ENCODE data around the gene UFSP2. TPM values are rescaled to one million over a fixed set of nuclear protein-coding genes. Genes with fewer than 3 reads are reported as not detected.

UFSP2 gene
- total RNA-seq, 1 experiment from 2014 or later, result 22.7 TPM

DNA sequence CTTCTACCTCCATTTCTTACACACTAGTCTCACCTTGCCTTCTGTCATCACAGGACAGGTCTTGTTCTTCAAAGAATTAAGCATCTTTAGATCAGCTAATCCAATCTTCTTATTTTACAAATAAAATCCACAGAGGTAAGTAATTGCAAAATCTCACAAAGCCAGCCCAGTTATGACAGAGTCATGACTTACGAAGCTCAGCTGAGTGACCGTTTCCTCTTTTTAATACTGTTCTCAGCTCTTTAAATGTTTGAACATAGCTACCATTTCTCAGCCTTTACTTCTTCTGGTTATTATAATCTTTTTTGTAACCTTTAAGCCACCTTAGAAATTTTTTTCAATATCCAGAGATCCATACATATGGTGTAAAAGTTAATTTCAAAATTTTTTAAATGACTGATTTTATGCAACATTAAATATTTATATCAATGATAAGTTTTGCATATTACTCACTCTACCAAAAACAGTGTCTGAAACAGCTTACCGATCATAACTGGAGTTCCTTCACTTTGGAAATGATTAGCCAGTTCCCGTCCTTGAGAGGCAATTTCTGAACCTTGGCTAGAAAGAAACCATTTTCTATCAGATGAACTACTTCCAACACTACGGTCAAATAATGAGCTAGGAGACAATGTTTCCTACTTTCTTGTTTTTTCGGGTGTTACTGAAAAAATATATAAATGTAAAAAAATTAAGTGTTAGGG lies 20.3 kb downstream of the UFSP2 start:
- ChIA-PET POLR2A (ENCODE audit: unreplicated experiment) (no interaction called here), CTCF (no interaction called here)
- Histone ChIP-seq H3K79me2 (ENCODE audit: low read depth) (no peaks in the 10 kb centered on the region), H4K20me1 (ENCODE audit: insufficient read depth) (no peaks in the 10 kb centered on the region), H3K9me3 (ENCODE audit: insufficient read depth, low read depth) (no peaks in the 10 kb centered on the region), H3K27me3 (ENCODE audit: insufficient read depth, low read depth) (no peaks in the 10 kb centered on the region), H3F3A (ENCODE audit: insufficient read depth, low read depth) (no peaks in the 10 kb centered on the region), H3K4me1 (replicated peaks; ENCODE audit: insufficient read depth) (no peaks in the 10 kb centered on the region), H2AFZ (no peak overlapping the region), H3K9me2 (ENCODE audit: insufficient read depth) (no peaks in the 10 kb centered on the region), H3K27ac (no peak overlapping the region), H3K4me3 (no peak overlapping the region), H3K36me3 (ENCODE audit: low read depth) (no peaks in the 10 kb centered on the region), H3K4me2 (no peak overlapping the region)
- intact Hi-C loops (cut with micrococcal nuclease; ENCODE audit: unreplicated experiment), result no loop called here
- no peak for TF ChIP-seq EZH2 (IDR thresholded peaks at IDR 0.05; ENCODE audit: low read depth)
- TF ChIP-seq, protein P1, sequence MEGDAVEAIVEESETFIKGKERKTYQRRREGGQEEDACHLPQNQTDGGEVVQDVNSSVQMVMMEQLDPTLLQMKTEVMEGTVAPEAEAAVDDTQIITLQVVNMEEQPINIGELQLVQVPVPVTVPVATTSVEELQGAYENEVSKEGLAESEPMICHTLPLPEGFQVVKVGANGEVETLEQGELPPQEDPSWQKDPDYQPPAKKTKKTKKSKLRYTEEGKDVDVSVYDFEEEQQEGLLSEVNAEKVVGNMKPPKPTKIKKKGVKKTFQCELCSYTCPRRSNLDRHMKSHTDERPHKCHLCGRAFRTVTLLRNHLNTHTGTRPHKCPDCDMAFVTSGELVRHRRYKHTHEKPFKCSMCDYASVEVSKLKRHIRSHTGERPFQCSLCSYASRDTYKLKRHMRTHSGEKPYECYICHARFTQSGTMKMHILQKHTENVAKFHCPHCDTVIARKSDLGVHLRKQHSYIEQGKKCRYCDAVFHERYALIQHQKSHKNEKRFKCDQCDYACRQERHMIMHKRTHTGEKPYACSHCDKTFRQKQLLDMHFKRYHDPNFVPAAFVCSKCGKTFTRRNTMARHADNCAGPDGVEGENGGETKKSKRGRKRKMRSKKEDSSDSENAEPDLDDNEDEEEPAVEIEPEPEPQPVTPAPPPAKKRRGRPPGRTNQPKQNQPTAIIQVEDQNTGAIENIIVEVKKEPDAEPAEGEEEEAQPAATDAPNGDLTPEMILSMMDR (conservative IDR thresholded peaks at IDR 0.05), result no peak
- no peak for DNase-seq
- no TSS peak for BruUV-seq (replicated peaks)

DNA sequence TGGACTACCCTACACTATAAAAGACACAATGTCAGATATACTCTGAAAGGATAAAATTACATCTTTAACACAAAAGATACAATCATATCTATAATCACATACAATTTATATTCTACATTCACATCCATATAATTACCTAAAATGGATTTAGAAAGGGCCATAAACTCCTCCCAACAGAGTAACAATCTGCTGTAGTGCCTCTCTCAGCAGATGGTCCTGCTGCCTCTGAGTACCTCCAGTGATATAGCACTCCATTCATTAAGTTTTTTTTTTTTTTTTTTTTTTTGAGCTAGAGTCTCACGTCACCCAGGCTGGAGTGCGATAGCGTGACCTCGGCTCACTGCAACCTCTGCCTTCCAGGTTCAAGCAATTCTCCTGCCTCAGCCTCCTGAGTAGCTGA lies 21.7 kb downstream of the UFSP2 start:
- intact Hi-C loops (cut with micrococcal nuclease; ENCODE audit: unreplicated experiment), result no loop called here
- CTCF ChIA-PET, result interaction anchor here (0.5 to 0.6 kb wide), 2 partner anchors 10 to 242 kb away, joined by 4 to 6 read pairs; no protein-coding TSS in a partner anchor
- H3K36me3 ChIP-seq (ENCODE audit: low read depth), result no peaks in the 10 kb centered on the region
- H2AFZ ChIP-seq, result no peak overlapping the region
- no peak for DNase-seq
- no peak overlapping the region for H3K27ac ChIP-seq
- H3K9me2 ChIP-seq (ENCODE audit: insufficient read depth), result no peaks in the 10 kb centered on the region
- H3K4me1 ChIP-seq (replicated peaks; ENCODE audit: insufficient read depth), result no peaks in the 10 kb centered on the region
- H3K79me2 ChIP-seq (ENCODE audit: low read depth), result no peaks in the 10 kb centered on the region
- no peak for TF ChIP-seq EZH2 (IDR thresholded peaks at IDR 0.05; ENCODE audit: low read depth)
- TF ChIP-seq, protein P1 (conservative IDR thresholded peaks at IDR 0.05), result no peak
- no peaks in the 10 kb centered on the region for H3K9me3 ChIP-seq (ENCODE audit: insufficient read depth, low read depth)
- H4K20me1 ChIP-seq (ENCODE audit: insufficient read depth), result no peaks in the 10 kb centered on the region
- no peaks in the 10 kb centered on the region for H3F3A ChIP-seq (ENCODE audit: insufficient read depth, low read depth)
- no TSS peak for BruUV-seq (replicated peaks)
- no peak overlapping the region for H3K4me3 ChIP-seq
- no peaks in the 10 kb centered on the region for H3K27me3 ChIP-seq (ENCODE audit: insufficient read depth, low read depth)
- no peak overlapping the region for H3K4me2 ChIP-seq
- POLR2A ChIA-PET (ENCODE audit: unreplicated experiment), result interaction anchor here (0.6 kb wide), 1 partner anchor 208 kb away, joined by 11 read pairs; no protein-coding TSS in a partner anchor

DNA sequence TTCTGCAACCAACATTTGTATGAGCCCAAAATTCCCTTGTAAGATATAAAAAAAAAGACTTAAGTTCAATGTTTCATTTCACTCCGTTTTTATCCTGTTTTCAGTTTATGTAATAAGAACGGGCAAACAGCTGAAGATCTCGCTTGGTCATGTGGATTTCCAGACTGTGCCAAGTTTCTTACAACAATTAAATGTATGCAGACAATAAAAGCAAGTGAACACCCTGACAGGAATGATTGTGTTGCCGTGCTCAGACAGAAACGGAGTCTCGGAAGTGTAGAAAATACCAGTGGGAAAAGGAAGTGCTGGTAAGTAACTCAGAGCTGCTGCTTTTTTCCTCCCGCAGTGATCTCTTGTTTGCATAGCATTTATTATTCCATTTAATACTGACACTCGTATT lies 26.3 kb downstream of the UFSP2 start:
- Histone ChIP-seq H3K79me2 (ENCODE audit: low read depth) (no peaks in the 10 kb centered on the region), H3K9me2 (ENCODE audit: insufficient read depth) (no peaks in the 10 kb centered on the region)
- intact Hi-C loops (cut with micrococcal nuclease; ENCODE audit: unreplicated experiment), result loop anchor here (10.0 kb wide), 1 partner anchor 195 kb away; no protein-coding TSS in a partner anchor

More for the DNA sequence above, 26.3 kb downstream of the UFSP2 start:
- H4K20me1 ChIP-seq (ENCODE audit: insufficient read depth), result no peaks in the 10 kb centered on the region
- POLR2A ChIA-PET (ENCODE audit: unreplicated experiment), result no interaction called here
- no peaks in the 10 kb centered on the region for H3K36me3 ChIP-seq (ENCODE audit: low read depth)
- no peaks in the 10 kb centered on the region for H3K27me3 ChIP-seq (ENCODE audit: insufficient read depth, low read depth)
- no peaks in the 10 kb centered on the region for H3K9me3 ChIP-seq (ENCODE audit: insufficient read depth, low read depth)
- no peak for DNase-seq
- H3K27ac ChIP-seq, result no peak overlapping the region
- BruUV-seq (replicated peaks), result no TSS peak
- TF ChIP-seq, protein P1 (conservative IDR thresholded peaks at IDR 0.05), result no peak
- TF ChIP-seq EZH2 (IDR thresholded peaks at IDR 0.05; ENCODE audit: low read depth), result no peak
- no peak overlapping the region for H3K4me2 ChIP-seq
- H3K4me1 ChIP-seq (replicated peaks; ENCODE audit: insufficient read depth), result peaks cover 16% of the 10 kb centered on the region
- CTCF ChIA-PET, result no interaction called here
- H3K4me3 ChIP-seq, result no peak overlapping the region
- H3F3A ChIP-seq (ENCODE audit: insufficient read depth, low read depth), result peaks cover 15% of the 10 kb centered on the region
- no peak overlapping the region for H2AFZ ChIP-seq
